GM19240 (cell line): ENCODE results near the gene ZFHX3.

Experiments used
- DNase-seq: peaks from one replicate; pipeline ENCODE4 v3.0.0; 2011; ENCODE audit warnings: low spot score; ENCODE audit not compliant: insufficient read length

ZFHX3 gene

GRCh38 chr16:72879846-72880245 lies 168.1 kb downstream of the ZFHX3 start:
- DNase-seq, result no peak

- no peak for DNase-seq
Measured at GRCh38 chr16:72878301-72879269, 169.3 kb downstream of the ZFHX3 start.

GRCh38 chr16:72877374-72878028 lies 170.4 kb downstream of the ZFHX3 start:
- DNase-seq, result no peak

GRCh38 chr16:72876981-72877373 lies 171.0 kb downstream of the ZFHX3 start:
- DNase-seq, result no peak

- no peak for DNase-seq
Measured at GRCh38 chr16:72876221-72876620, 171.7 kb downstream of the ZFHX3 start.

GRCh38 chr16:72875291-72876031 lies 172.5 kb downstream of the ZFHX3 start:
- no peak for DNase-seq

- no peak for DNase-seq
Measured at GRCh38 chr16:72873853-72874252, 174.1 kb downstream of the ZFHX3 start.

GRCh38 chr16:72873044-72873443 lies 174.9 kb downstream of the ZFHX3 start:
- no peak for DNase-seq

GRCh38 chr16:72865835-72866234 lies 182.1 kb downstream of the ZFHX3 start:
- DNase-seq, result no peak

- DNase-seq, result no peak
Measured at GRCh38 chr16:72865258-72865657, 182.7 kb downstream of the ZFHX3 start.

- DNase-seq, result no peak
Measured at GRCh38 chr16:72864130-72864833, 183.6 kb downstream of the ZFHX3 start.

- DNase-seq, result no peak
Measured at GRCh38 chr16:72862090-72862489, 185.8 kb downstream of the ZFHX3 start.

GRCh38 chr16:72860726-72861562 lies 187.0 kb downstream of the ZFHX3 start:
- no peak for DNase-seq

GRCh38 chr16:72859581-72859980 lies 188.3 kb downstream of the ZFHX3 start:
- no peak for DNase-seq

- no peak for DNase-seq
Measured at GRCh38 chr16:72858665-72859493, 189.0 kb downstream of the ZFHX3 start.

GRCh38 chr16:72857834-72858664 lies 189.9 kb downstream of the ZFHX3 start:
- DNase-seq, result no peak

GRCh38 chr16:72856797-72857196 lies 191.1 kb downstream of the ZFHX3 start:
- DNase-seq, result peak; percentile 21

GRCh38 chr16:72854267-72854959 lies 193.5 kb downstream of the ZFHX3 start:
- no peak for DNase-seq
